ENCODE data around the gene KATNAL2.
"Not testable (repeated sequence)": the region's sequence is repeated elsewhere in the genome, so short reads cannot be mapped to it uniquely, and the experiment has no call there.

The KATNAL2 gene

GRCh38 chr18:47034591-47034990 lies 117.2 kb downstream of the KATNAL2 start:
- DNase-seq = not testable (repeated sequence)

GRCh38 chr18:47035156-47035671 lies 117.8 kb downstream of the KATNAL2 start, which contains the start of gene ELOA2:
Gene ELOA2, minus strand, starts transcription at chr18:47035621. Its CDS starts 357 bp downstream, at chr18:47035264.
- DNase-seq = no peak

GRCh38 chr18:47036298-47036874 lies 119.0 kb downstream of the KATNAL2 start:
- DNase-seq = peak in 2 of 3 donors; percentile 5

- DNase-seq = no peak
Measured at GRCh38 chr18:47036927-47037578, 119.7 kb downstream of the KATNAL2 start.

GRCh38 chr18:47040982-47041381 lies 123.6 kb downstream of the KATNAL2 start:
- DNase-seq = no peak

- DNase-seq = peak; percentile 42 to 63 (median 60)
Measured at GRCh38 chr18:47050468-47050867, 133.1 kb downstream of the KATNAL2 start.

GRCh38 chr18:47054369-47054768 lies 137.0 kb downstream of the KATNAL2 start:
- no peak for DNase-seq

- DNase-seq = no peak
Measured at GRCh38 chr18:47062471-47062870, 145.1 kb downstream of the KATNAL2 start.

- DNase-seq = no peak
Measured at GRCh38 chr18:47063096-47063495, 145.7 kb downstream of the KATNAL2 start.

GRCh38 chr18:47067648-47068047 lies 150.2 kb downstream of the KATNAL2 start:
- no peak for DNase-seq

- DNase-seq = no peak
Measured at GRCh38 chr18:47075098-47075883, 157.9 kb downstream of the KATNAL2 start.

- DNase-seq = no peak
Measured at GRCh38 chr18:47077111-47077510, 159.7 kb downstream of the KATNAL2 start.

GRCh38 chr18:47080872-47081271 lies 163.5 kb downstream of the KATNAL2 start:
- DNase-seq = no peak

GRCh38 chr18:47081578-47081977 lies 164.2 kb downstream of the KATNAL2 start:
- DNase-seq = no peak

- no peak for DNase-seq
Measured at GRCh38 chr18:47087676-47088075, 170.3 kb downstream of the KATNAL2 start.

- no peak for DNase-seq
Measured at GRCh38 chr18:47095810-47096209, 178.4 kb downstream of the KATNAL2 start.

GRCh38 chr18:47100212-47100831 lies 182.9 kb downstream of the KATNAL2 start:
- DNase-seq = peak; percentile 36 to 43 (median 41)

- DNase-seq = no peak
Measured at GRCh38 chr18:47108373-47108772, 191.0 kb downstream of the KATNAL2 start.

GRCh38 chr18:47108998-47109405 lies 191.6 kb downstream of the KATNAL2 start:
- no peak for DNase-seq

- DNase-seq = no peak
Measured at GRCh38 chr18:47109720-47110119, 192.3 kb downstream of the KATNAL2 start.

GRCh38 chr18:47110492-47111274 lies 193.3 kb downstream of the KATNAL2 start:
- no peak for DNase-seq

Data from suppressor macrophage treated with lipopolysaccharide for 1 hour (primary cell).